H1 (cell line): Measurements from ENCODE around the gene SLC26A8. TPM values are rescaled to one million over a fixed set of nuclear protein-coding genes. Genes with fewer than 3 reads are reported as not detected.

Experiments used
- CTCF ChIA-PET: fragments of 300-600 bp; sonication (Branson Sonifier 250); formaldehyde crosslinking; loops from one replicate; lab custom pipeline; 2021; ENCODE audit not compliant: partially characterized antibody; lab: Charles Lee
- POLR2A ChIA-PET: fragments of 300-600 bp; sonication (Branson Sonifier 250); formaldehyde crosslinking; loops from one replicate; lab custom pipeline; 2021; ENCODE audit warnings: inconsistent platforms; ENCODE audit not compliant: partially characterized antibody; lab: Charles Lee
- DNase-seq, 2 experiments: peaks; one replicate each; pipeline versions ENCODE4 v3.0.0 to v3.0.0-alpha.2; 2010 to 2022; ENCODE audit warnings: low spot score in 2 of 2, low read depth in 1 of 2, mixed read lengths in 1 of 2
- FAIRE-seq: peaks from 2 replicates; lab custom pipeline; 2011; peaks lifted over from hg19 to GRCh38; lab: Jason Lieb, UNC
- H2AFZ ChIP-seq: 2 replicates; pipeline ENCODE4 v1.8.1; 2012; ENCODE audit warnings: low read length, inconsistent platforms
- H2AK5ac ChIP-seq: 2 replicates; pipeline ENCODE4 v1.6.1; 2013; ENCODE audit warnings: low read depth, low read length
- H2BK120ac ChIP-seq: replicated peaks from 2 replicates; pipeline ENCODE3; 2013; ENCODE audit warnings: low read depth, low read length, inconsistent platforms
- H2BK12ac ChIP-seq: 2 replicates; pipeline ENCODE4 v1.6.1; 2013; ENCODE audit warnings: low read depth, low read length
- H2BK15ac ChIP-seq: 2 replicates; pipeline ENCODE4 v1.6.1; 2013; ENCODE audit warnings: low read length
- H2BK20ac ChIP-seq: 2 replicates; pipeline ENCODE4 v1.6.1; 2013; ENCODE audit warnings: low read length
- H2BK5ac ChIP-seq: 2 replicates; pipeline ENCODE4 v1.6.1; 2013; ENCODE audit warnings: low read depth, low read length
- H3K14ac ChIP-seq: 2 replicates; pipeline ENCODE4 v1.6.1; 2013; ENCODE audit warnings: inconsistent platforms; ENCODE audit not compliant: insufficient read length
- H3K18ac ChIP-seq: 2 replicates; pipeline ENCODE4 v1.6.1; 2013; ENCODE audit warnings: low read length; ENCODE audit errors: extremely low read depth
- H3K23ac ChIP-seq: 2 replicates; pipeline ENCODE4 v1.6.1; 2013; ENCODE audit warnings: inconsistent platforms; ENCODE audit not compliant: insufficient read length
- H3K23me2 ChIP-seq: 2 replicates; pipeline ENCODE4 v1.6.1; 2013; ENCODE audit warnings: low read depth, low read length
- H3K27ac ChIP-seq: 2 replicates; pipeline ENCODE4 v1.6.1; 2011; ENCODE audit warnings: low read depth, low read length, inconsistent platforms
- H3K27me3 ChIP-seq, 4 experiments: replicated peaks in 1 of 4; 1 replicate in 1 of 4; 2 replicates in 3 of 4; pipeline versions ENCODE4 v1.6.1 to v1.8.1; 2011 to 2013; ENCODE audit warnings: low read length in 3 of 4, mild to moderate bottlenecking in 3 of 4, inconsistent platforms in 2 of 4, mixed read lengths in 2 of 4, moderate library complexity in 1 of 4; ENCODE audit not compliant: control insufficient read depth in 3 of 4, insufficient read depth in 3 of 4; ENCODE audit errors: extremely low read depth in 1 of 4
- H3K36me3 ChIP-seq, 4 experiments: 2 replicates each; pipeline versions ENCODE4 v1.6.1 to v1.8.1; 2011 to 2013; ENCODE audit warnings: mild to moderate bottlenecking in 4 of 4, low read length in 3 of 4, moderate library complexity in 2 of 4, control low read depth in 1 of 4, inconsistent platforms in 1 of 4; ENCODE audit not compliant: insufficient read depth in 4 of 4, control insufficient read depth in 2 of 4
- H3K4ac ChIP-seq: replicated peaks from 2 replicates; pipeline ENCODE3; 2013; ENCODE audit warnings: low read length, low read depth, mixed read lengths, inconsistent platforms; ENCODE audit not compliant: insufficient read length
- H3K4me1 ChIP-seq, 4 experiments: replicated peaks in 1 of 4; 1 replicate in 1 of 4; 2 replicates in 3 of 4; pipeline versions ENCODE4 v1.6.1 to v1.8.1; 2011 to 2013; ENCODE audit warnings: low read length in 3 of 4, inconsistent platforms in 2 of 4, mixed read lengths in 1 of 4; ENCODE audit not compliant: insufficient read depth in 4 of 4, control insufficient read depth in 3 of 4
- H3K4me2 ChIP-seq, 2 experiments: 2 replicates each; pipeline versions ENCODE4 v1.6.1 to v1.8.1; 2011 to 2013; ENCODE audit warnings: low read depth in 2 of 2, low read length in 2 of 2, control low read depth in 1 of 2, inconsistent platforms in 1 of 2, mild to moderate bottlenecking in 1 of 2; ENCODE audit not compliant: insufficient read depth in 1 of 2
- H3K4me3 ChIP-seq, 4 experiments: fragments of 200-600, 300-600 bp in 1 of 4; sonication (generic), shearing (Covaris generic), sonication (Bioruptor Twin) in 1 of 4; 2 replicates each; pipeline versions ENCODE4 v1.5.1 to v1.8.1; 2011 to 2016; ENCODE audit warnings: low read length in 4 of 4, low read depth in 3 of 4, control low read depth in 2 of 4, inconsistent platforms in 2 of 4, mild to moderate bottlenecking in 2 of 4, mixed read lengths in 1 of 4, moderate library complexity in 1 of 4; ENCODE audit not compliant: insufficient read depth in 2 of 4; ENCODE audit errors: extremely low read depth in 1 of 4
- H3K56ac ChIP-seq: replicated peaks from 2 replicates; pipeline ENCODE3; 2013; ENCODE audit warnings: low read depth, mild to moderate bottlenecking, mixed read lengths, low read length, inconsistent platforms; ENCODE audit not compliant: insufficient read length
- H3K79me1 ChIP-seq: 2 replicates; pipeline ENCODE4 v1.6.1; 2013; ENCODE audit warnings: low read depth, low read length, control low read depth
- H3K79me2 ChIP-seq, 2 experiments: 2 replicates each; pipeline versions ENCODE4 v1.6.1 to v1.8.1; 2012 to 2013; ENCODE audit warnings: low read length in 2 of 2, mild to moderate bottlenecking in 2 of 2, inconsistent platforms in 1 of 2; ENCODE audit not compliant: insufficient read depth in 2 of 2, control insufficient read depth in 1 of 2
- H3K9ac ChIP-seq, 4 experiments: replicated peaks in 1 of 4; 1 replicate in 1 of 4; 2 replicates in 3 of 4; pipeline versions ENCODE4 v1.6.1 to v1.8.1; 2011 to 2013; ENCODE audit warnings: low read depth in 3 of 4, low read length in 3 of 4, control low read depth in 2 of 4, mild to moderate bottlenecking in 2 of 4, moderate library complexity in 2 of 4, inconsistent platforms in 1 of 4; ENCODE audit errors: extremely low read depth in 1 of 4
- H3K9me3 ChIP-seq, 2 experiments: 2 replicates each; pipeline versions ENCODE4 v1.6.1 to v1.8.1; 2012 to 2013; ENCODE audit warnings: mild to moderate bottlenecking in 2 of 2, moderate library complexity in 2 of 2, control low read depth in 1 of 2, inconsistent platforms in 1 of 2, low read depth in 1 of 2, low read length in 1 of 2, mixed read lengths in 1 of 2; ENCODE audit not compliant: insufficient read depth in 2 of 2
- H4K20me1 ChIP-seq, 2 experiments: replicated peaks in 1 of 2; 2 replicates each; pipeline versions ENCODE3 to v1.8.1; 2011 to 2013; ENCODE audit warnings: inconsistent platforms in 2 of 2, low read length in 2 of 2, mild to moderate bottlenecking in 1 of 2; ENCODE audit not compliant: insufficient read depth in 2 of 2, control insufficient read depth in 1 of 2
- H4K5ac ChIP-seq: 2 replicates; pipeline ENCODE4 v1.6.1; 2013; ENCODE audit warnings: low read length, low read depth, mixed read lengths, inconsistent platforms; ENCODE audit not compliant: insufficient read length
- H4K8ac ChIP-seq: 2 replicates; pipeline ENCODE4 v1.8.0; 2013; ENCODE audit warnings: mild to moderate bottlenecking, moderate library complexity, low read length, inconsistent platforms; ENCODE audit not compliant: insufficient read depth; ENCODE audit errors: extremely low read depth
- H4K91ac ChIP-seq: replicated peaks from 2 replicates; pipeline ENCODE3; 2013; ENCODE audit warnings: low read length, mixed read lengths, inconsistent platforms; ENCODE audit not compliant: insufficient read length
- CTBP2 ChIP-seq: IDR thresholded peaks from 2 replicates; pipeline ENCODE4 v1.7.0; 2011; ENCODE audit warnings: borderline replicate concordance, mild to moderate bottlenecking, moderate library complexity, mixed read lengths, low read length; ENCODE audit not compliant: insufficient read depth, insufficient read length
- KDM4A ChIP-seq: IDR thresholded peaks from one replicate; pipeline ENCODE4 v1.7.1; 2012; ENCODE audit warnings: low read depth, mild to moderate bottlenecking, moderate library complexity, low read length, inconsistent platforms; ENCODE audit not compliant: severe bottlenecking
- RNF2 ChIP-seq: fragments of 200-900, 300-1000 bp; sonication (generic); IDR thresholded peaks from 2 replicates; pipeline ENCODE4 v1.7.1; 2016; ENCODE audit warnings: borderline replicate concordance, low read depth, mild to moderate bottlenecking, antibody characterized with exemption, low read length; ENCODE audit not compliant: poor library complexity, severe bottlenecking; ENCODE audit errors: missing control alignments
- WGBS, 2 experiments: shearing (Covaris generic) in 1 of 2; methylation state at CpG; one replicate each; pipeline versions ENCODE4 v1.1.6 to v1.1.7; 2013 to 2015; ENCODE audit warnings: low lambda C conversion rate in 2 of 2, mixed read lengths in 2 of 2, inconsistent platforms in 1 of 2, low coverage in 1 of 2, missing lambda C conversion rate in 1 of 2; ENCODE audit not compliant: insufficient replicate concordance in 2 of 2, insufficient coverage in 1 of 2, insufficient read length in 1 of 2; ENCODE audit errors: extremely low coverage in 1 of 2, missing lambda C conversion rate in 1 of 2; 5-methylcytosine and 5-hydroxymethylcytosine counted together
- polyA plus RNA-seq, 7 experiments: library from polyadenylated mRNA; depleted of rRNA in 3 of 7; stranded (reverse) in 5 of 7; unstranded in 2 of 7; fragments of >200 nt in 5 of 7; fragments of 200-250 nt in 2 of 7; gene quantifications; 1 replicate in 5 of 7; 2 replicates in 1 of 7; 4 replicates in 1 of 7; pipeline versions ENCODE4 v1.2.1 to v1.2.3, GENCODE V29; 2011 to 2013; ENCODE audit warnings: missing spikeins in 2 of 7, mixed read lengths in 2 of 7
- total RNA-seq: library from RNA; stranded (reverse); fragmentation: NEBNext Ultra II Directional; extraction: Animal tissue kit (Norgen Biotek cat#: 25700); gene quantifications from 2 replicates; pipeline ENCODE4 v1.2.1, GENCODE V29; 2021

Gene SLC26A8
- total and polyA plus RNA-seq, 2 of the 8 experiments (the other 6 are each of a cell fraction or from before 2014, with no cell fraction given), result 0.56 to 0.57 TPM

DNA sequence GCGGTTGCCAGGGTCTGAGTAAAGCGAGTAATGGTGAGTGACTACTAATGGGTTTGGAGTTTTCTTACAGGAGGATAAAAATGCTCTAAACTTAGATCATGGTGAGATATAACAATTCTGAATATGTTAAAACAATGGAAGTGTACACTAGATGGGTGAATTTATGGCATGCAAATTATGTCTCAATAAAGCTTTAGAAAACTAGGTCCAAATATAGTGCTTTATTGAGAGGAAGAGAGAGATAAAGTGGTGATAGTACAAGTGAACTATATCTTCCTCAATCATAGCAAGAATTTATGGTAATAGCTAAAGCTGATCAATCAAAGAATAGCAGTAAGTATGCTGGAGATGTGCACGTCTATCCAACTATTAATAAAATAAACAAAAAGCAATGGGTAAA, 127.4 kb downstream of the SLC26A8 start:
- Histone ChIP-seq H3K79me1 (peaks cover 4% of the 10 kb centered on the region), H3K27me3 (no peaks in the 10 kb centered on the region), H3K23ac (no peak overlapping the region), H3K14ac (no peak overlapping the region), H2BK20ac (no peak overlapping the region), H3K4me1 (peaks cover 0 to 6% (median 3%) of the 10 kb centered on the region in 4 experiments; a peak in 2 of 7 replicates), H3K56ac (no peak overlapping the region), H3K27ac (no peak overlapping the region), H3K9ac (no peak overlapping the region), H3K18ac (no peak overlapping the region), H4K91ac (no peak overlapping the region), H3K4me3 (no peak overlapping the region), H3K79me2 (peaks cover 3 to 97% of the 10 kb centered on the region in 2 experiments; a peak in 2 of 4 replicates), H3K36me3 (no peaks in the 10 kb centered on the region; a peak in 1 of 8 replicates), H2BK12ac (no peak overlapping the region), H4K8ac (no peak overlapping the region), H4K5ac (no peak overlapping the region), H2AFZ (no peak overlapping the region), H3K4me2 (no peak overlapping the region), H4K20me1 (peaks cover 7 to 13% of the 10 kb centered on the region in 2 experiments), H2BK15ac (no peak overlapping the region), H3K23me2 (no peaks in the 10 kb centered on the region; the same call in 1 of the 2 replicates)
- CTCF ChIA-PET, result interaction anchor here (1.4 kb wide), 1 partner anchor 20 kb away, joined by 5 read pairs; no protein-coding TSS in a partner anchor
- DNase-seq (no peak), FAIRE-seq (no peak)
- POLR2A ChIA-PET, result interaction anchor here (0.6 kb wide), 1 partner anchor 54 kb away, joined by 3 read pairs; no protein-coding TSS in a partner anchor
- WGBS, 2 experiments, result 92% methylated on average over 3 of the region's 3 CpGs; no CpG with 5 or more reads in 1 of the 2 experiments
- TF ChIP-seq CTBP2 (no peak), RNF2 (no peak), KDM4A (no peak)
- TF ChIP-seq, all 59 proteins: peak for 0
- no peak overlapping the region for H2AK5ac ChIP-seq
- no peak overlapping the region for H3K4ac ChIP-seq
- H2BK120ac ChIP-seq, result no peak overlapping the region
- no peaks in the 10 kb centered on the region for H3K9me3 ChIP-seq
- H2BK5ac ChIP-seq, result no peak overlapping the region
